K562 (cell line): Measurements from ENCODE around the gene OVOL1. TPM values are rescaled to one million over a fixed set of nuclear protein-coding genes. Genes with fewer than 3 reads are reported as not detected.

ENCODE experiments used
- CREB1 ChIP-seq, 2 experiments: sonication (generic) in 1 of 2; formaldehyde crosslinking in 1 of 2; IDR thresholded peaks; 2 replicates each; pipeline versions ENCODE4 v1.6.1 to v1.8.0; 2012 to 2022; ENCODE audit warnings: inconsistent platforms in 1 of 2, mild to moderate bottlenecking in 1 of 2, missing genetic modification reagents in 1 of 2, moderate library complexity in 1 of 2
- HMGN3 ChIP-seq: IDR thresholded peaks from 2 replicates; pipeline ENCODE4 v1.6.1; 2011; ENCODE audit warnings: borderline replicate concordance, low read depth, mild to moderate bottlenecking, mixed read lengths, low read length; ENCODE audit not compliant: insufficient read length; ENCODE audit errors: extremely low read depth
- KDM4B ChIP-seq, 2 experiments: fragments of 450-650 bp in 1 of 2; sonication (generic) in 1 of 2; IDR thresholded peaks; 2 replicates each; pipeline ENCODE4 v1.6.1; 2016 to 2017; ENCODE audit warnings: borderline replicate concordance in 2 of 2, antibody characterized with exemption in 1 of 2, low read depth in 1 of 2, mild to moderate bottlenecking in 1 of 2
- PRPF4 ChIP-seq: fragments of 200-400 bp; formaldehyde crosslinking; IDR thresholded peaks from one replicate; pipeline ENCODE4 v1.6.1; 2017; ENCODE audit warnings: low read length, low read depth, mild to moderate bottlenecking; ENCODE audit not compliant: insufficient read depth, poor library complexity, severe bottlenecking
- RB1 ChIP-seq: fragments of 450-650 bp; IDR thresholded peaks from 2 replicates; pipeline ENCODE4 v1.6.1; 2017; ENCODE audit warnings: low read depth, mild to moderate bottlenecking
- RBM22 ChIP-seq: fragments of 200-400 bp; formaldehyde crosslinking; IDR thresholded peaks from 2 replicates; pipeline ENCODE4 v1.6.1; 2018; ENCODE audit warnings: low read length, low read depth; ENCODE audit not compliant: poor library complexity, severe bottlenecking
- SAP30 ChIP-seq: fragments of 200-600 bp; sonication (generic); IDR thresholded peaks from 2 replicates; pipeline ENCODE4 v1.6.1; 2012; ENCODE audit warnings: borderline replicate concordance, low read depth, mild to moderate bottlenecking, moderate library complexity, low read length, control low read depth, inconsistent platforms; ENCODE audit not compliant: insufficient read depth, poor library complexity, severe bottlenecking
- SIX5 ChIP-seq, 2 experiments: IDR thresholded peaks; 2 replicates each; pipeline ENCODE4 v1.6.1; 2011; ENCODE audit warnings: low read length in 2 of 2, borderline replicate concordance in 1 of 2, low read depth in 1 of 2, mild to moderate bottlenecking in 1 of 2, moderate library complexity in 1 of 2; ENCODE audit not compliant: insufficient read depth in 1 of 2
- SMAD4 ChIP-seq: fragments of 250-450 bp; sonication (Bioruptor Pico); conservative IDR thresholded peaks from 2 replicates; pipeline ENCODE4 v1.8.0; 2021; ENCODE audit warnings: inconsistent platforms, mild to moderate bottlenecking, moderate library complexity
- TCF7 ChIP-seq: sonication (generic); IDR thresholded peaks from 2 replicates; pipeline ENCODE4 v1.6.1; 2016; ENCODE audit warnings: antibody characterized with exemption, borderline replicate concordance
- TSHZ1 ChIP-seq: fragments of 250-450 bp; sonication (Bioruptor Pico); IDR thresholded peaks from 2 replicates; pipeline ENCODE4 v1.4.0; 2020; ENCODE audit warnings: mild to moderate bottlenecking, moderate library complexity
- ZNF197 ChIP-seq: fragments of 200-800 bp; sonication (Bioruptor generic); IDR thresholded peaks from 2 replicates; pipeline ENCODE4 v1.6.1; 2016; ENCODE audit warnings: low read depth, missing genetic modification characterization, missing compliant biosample characterization
- ZNF431 ChIP-seq: sonication (generic); formaldehyde crosslinking; IDR thresholded peaks from 2 replicates; pipeline ENCODE4 v1.8.0; 2022; ENCODE audit warnings: mild to moderate bottlenecking, missing genetic modification reagents
- ZNF639 ChIP-seq, 2 experiments: fragments of 200-800 bp in 1 of 2; sonication (Bioruptor generic) in 1 of 2; sonication (generic) in 1 of 2; formaldehyde crosslinking in 1 of 2; IDR thresholded peaks in 1 of 2; conservative IDR thresholded peaks in 1 of 2; 2 replicates each; pipeline versions ENCODE4 v1.5.0 to v1.6.1; 2016 to 2020; ENCODE audit warnings: missing compliant biosample characterization in 1 of 2, missing genetic modification characterization in 1 of 2, missing genetic modification reagents in 1 of 2
- ZNF76 ChIP-seq: fragments of 250-450 bp; sonication (Bioruptor Pico); IDR thresholded peaks from 2 replicates; pipeline ENCODE4 v1.4.0; 2020; ENCODE audit warnings: mild to moderate bottlenecking, moderate library complexity, borderline replicate concordance
- polyA plus RNA-seq, 8 experiments: library from polyadenylated mRNA; depleted of rRNA in 4 of 8; stranded (reverse) in 5 of 8; unstranded in 3 of 8; fragments of >200 nt; fragmentation: Nextera tagmentation in 2 of 8; fragmentation: Illumina TruSeq in 1 of 8; extraction: Ambion mirVana in 2 of 8; extraction: Trizol in 1 of 8; gene quantifications; 2 replicates each; pipeline versions ENCODE4 v1.2.1 to v1.2.3, GENCODE V29; 2011 to 2014; ENCODE audit warnings: inconsistent platforms in 1 of 8, missing spikeins in 1 of 8
- total RNA-seq, 7 experiments: library from RNA; depleted of rRNA in 6 of 7; stranded (reverse); fragments of >200 nt in 6 of 7; fragmentation: Illumina TruSeq in 2 of 7; extraction: Trizol in 2 of 7; gene quantifications; 2 replicates each; pipeline versions ENCODE4 v1.2.1 to v1.2.3, GENCODE V29; 2011 to 2021; ENCODE audit warnings: low replicate concordance in 1 of 7
- TF ChIP-seq, protein P1 (sequence below): fragments of 450-650 bp; IDR thresholded peaks from 2 replicates; pipeline ENCODE4 v1.6.1; 2017; ENCODE audit warnings: mild to moderate bottlenecking, moderate library complexity

The OVOL1 gene
- total and polyA plus RNA-seq, 9 of the 15 experiments (the other 6 are each of a cell fraction or from before 2014, with no cell fraction given): 0.09 TPM; not detected in 8

GRCh38 chr11:65779919-65780769 is 6.7 kb upstream of the OVOL1 start (continued):
- TF ChIP-seq ZNF639 (CRISPR knock-in tag; conservative IDR thresholded peaks at IDR 0.05 in 1 of 2, IDR thresholded peaks at IDR 0.05 in 1 of 2) (no peak), SMAD4 (CRISPR knock-in tag) (peak; percentile 76), ZNF431 (peak; percentile 32; the same call in 1 of the 2 replicates), SIX5 (IDR thresholded peaks at IDR 0.05; ENCODE audit: borderline replicate concordance in 1 of 2, insufficient read depth in 1 of 2, low read depth in 1 of 2, low read length in 2 of 2) (no peak), TSHZ1 (CRISPR knock-in tag) (no peak), ZNF76 (no peak), RB1 (peak; percentile 98), KDM4B (IDR thresholded peaks at IDR 0.05; ENCODE audit: borderline replicate concordance in 2 of 2, low read depth in 1 of 2) (no peak), ZNF197 (CRISPR knock-in tag) (no peak), HMGN3 (peak; percentile 73), PRPF4 (peak; percentile 93), SAP30 (peak; percentile 40), CREB1 (IDR thresholded peaks at IDR 0.05) (no peak), CREB1 (CRISPR knock-in tag; IDR thresholded peaks at IDR 0.05) (peak; percentile 75), RBM22 (peak; percentile 74), TCF7 (no peak)
- TF ChIP-seq, protein P1, sequence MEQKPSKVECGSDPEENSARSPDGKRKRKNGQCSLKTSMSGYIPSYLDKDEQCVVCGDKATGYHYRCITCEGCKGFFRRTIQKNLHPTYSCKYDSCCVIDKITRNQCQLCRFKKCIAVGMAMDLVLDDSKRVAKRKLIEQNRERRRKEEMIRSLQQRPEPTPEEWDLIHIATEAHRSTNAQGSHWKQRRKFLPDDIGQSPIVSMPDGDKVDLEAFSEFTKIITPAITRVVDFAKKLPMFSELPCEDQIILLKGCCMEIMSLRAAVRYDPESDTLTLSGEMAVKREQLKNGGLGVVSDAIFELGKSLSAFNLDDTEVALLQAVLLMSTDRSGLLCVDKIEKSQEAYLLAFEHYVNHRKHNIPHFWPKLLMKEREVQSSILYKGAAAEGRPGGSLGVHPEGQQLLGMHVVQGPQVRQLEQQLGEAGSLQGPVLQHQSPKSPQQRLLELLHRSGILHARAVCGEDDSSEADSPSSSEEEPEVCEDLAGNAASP: no peak
